HEK293T (cell line): ENCODE results near the gene PADI4.

ENCODE experiments used
- CTCF ChIA-PET: fragments of 350-600 bp; formaldehyde crosslinking; extraction: SDS; loops from one replicate; lab custom pipeline; 2021; ENCODE audit warnings: antibody characterized with exemption, inconsistent platforms; lab: Yijun Ruan, JAX
- POLR2A ChIA-PET: fragments of 350-600 bp; formaldehyde crosslinking; extraction: SDS; loops from one replicate; lab custom pipeline; 2020; ENCODE audit warnings: antibody characterized with exemption, inconsistent platforms; lab: Yijun Ruan, JAX
- DNase-seq: peaks from one replicate; pipeline ENCODE4 v3.0.0; 2012; ENCODE audit warnings: mixed read lengths; ENCODE audit errors: extremely low spot score
- ARNT ChIP-seq: fragments of 450-650 bp; IDR thresholded peaks from 2 replicates; pipeline ENCODE4 v1.6.1; 2017; ENCODE audit warnings: mild to moderate bottlenecking
- BHLHE40 ChIP-seq: fragments of 450-650 bp; IDR thresholded peaks from 2 replicates; pipeline ENCODE4 v1.6.1; 2016; ENCODE audit warnings: mild to moderate bottlenecking, moderate library complexity, borderline replicate concordance
- CTBP1 ChIP-seq: fragments of 450-650 bp; IDR thresholded peaks from 2 replicates; pipeline ENCODE4 v1.6.1; 2016; ENCODE audit warnings: borderline replicate concordance
- ELF4 ChIP-seq: fragments of 450-650 bp; IDR thresholded peaks from 2 replicates; pipeline ENCODE4 v1.6.1; 2017; ENCODE audit warnings: antibody characterized with exemption
- FOXA1 ChIP-seq: fragments of 450-650 bp; IDR thresholded peaks from 2 replicates; pipeline ENCODE4 v1.6.1; 2016; ENCODE audit warnings: mild to moderate bottlenecking
- FOXK2 ChIP-seq: fragments of 450-650 bp; IDR thresholded peaks from 2 replicates; pipeline ENCODE4 v1.6.1; 2016; ENCODE audit warnings: mild to moderate bottlenecking
- FOXM1 ChIP-seq: fragments of 450-650 bp; IDR thresholded peaks from 2 replicates; pipeline ENCODE4 v1.6.1; 2017; ENCODE audit warnings: mild to moderate bottlenecking, borderline replicate concordance
- HDGF ChIP-seq: fragments of 450-650 bp; IDR thresholded peaks from 2 replicates; pipeline ENCODE4 v1.6.1; 2017; ENCODE audit warnings: antibody characterized with exemption, borderline replicate concordance
- L3MBTL2 ChIP-seq: fragments of 450-650 bp; conservative IDR thresholded peaks from 2 replicates; pipeline ENCODE4 v1.6.1; 2016; ENCODE audit warnings: mild to moderate bottlenecking
- LEF1 ChIP-seq: fragments of 450-650 bp; IDR thresholded peaks from 2 replicates; pipeline ENCODE4 v1.6.1; 2017; ENCODE audit warnings: mild to moderate bottlenecking, borderline replicate concordance
- NFRKB ChIP-seq: fragments of 450-650 bp; IDR thresholded peaks from 2 replicates; pipeline ENCODE4 v1.6.1; 2016; ENCODE audit warnings: mild to moderate bottlenecking, moderate library complexity
- PKNOX1 ChIP-seq: fragments of 450-650 bp; IDR thresholded peaks from 2 replicates; pipeline ENCODE4 v1.6.1; 2016
- SP1 ChIP-seq: fragments of 450-650 bp; IDR thresholded peaks from 2 replicates; pipeline ENCODE4 v1.6.1; 2017
- SUZ12 ChIP-seq: fragments of 450-650 bp; IDR thresholded peaks from 2 replicates; pipeline ENCODE4 v1.6.1; 2016; ENCODE audit warnings: mild to moderate bottlenecking
- TARDBP ChIP-seq: fragments of 450-650 bp; IDR thresholded peaks from 2 replicates; pipeline ENCODE4 v1.6.1; 2016
- ZNF384 ChIP-seq: fragments of 450-650 bp; IDR thresholded peaks from 2 replicates; pipeline ENCODE4 v1.6.1; 2016

Gene PADI4

GRCh38 chr1:17352419-17352909, 44.5 kb downstream of the PADI4 start:
- POLR2A ChIA-PET, result no interaction called here
- no peak for DNase-seq
- CTCF ChIA-PET, result no interaction called here
- TF ChIP-seq ZNF384 (no peak), FOXM1 (no peak), SP1 (no peak), HDGF (no peak), FOXK2 (no peak), CTBP1 (no peak), ARNT (no peak), TARDBP (no peak), PKNOX1 (no peak), NFRKB (no peak), SUZ12 (no peak), L3MBTL2 (no peak)

GRCh38 chr1:17355898-17356297, 47.9 kb downstream of the PADI4 start:
- CTCF ChIA-PET, result no interaction called here
- DNase-seq, result no peak
- TF ChIP-seq FOXM1 (no peak), FOXK2 (no peak), PKNOX1 (no peak), LEF1 (no peak), FOXA1 (no peak), SP1 (no peak), ELF4 (no peak), SUZ12 (no peak), BHLHE40 (no peak), ARNT (no peak), NFRKB (no peak), HDGF (no peak), ZNF384 (no peak), L3MBTL2 (no peak), TARDBP (no peak), CTBP1 (no peak)
- POLR2A ChIA-PET, result no interaction called here

DNA sequence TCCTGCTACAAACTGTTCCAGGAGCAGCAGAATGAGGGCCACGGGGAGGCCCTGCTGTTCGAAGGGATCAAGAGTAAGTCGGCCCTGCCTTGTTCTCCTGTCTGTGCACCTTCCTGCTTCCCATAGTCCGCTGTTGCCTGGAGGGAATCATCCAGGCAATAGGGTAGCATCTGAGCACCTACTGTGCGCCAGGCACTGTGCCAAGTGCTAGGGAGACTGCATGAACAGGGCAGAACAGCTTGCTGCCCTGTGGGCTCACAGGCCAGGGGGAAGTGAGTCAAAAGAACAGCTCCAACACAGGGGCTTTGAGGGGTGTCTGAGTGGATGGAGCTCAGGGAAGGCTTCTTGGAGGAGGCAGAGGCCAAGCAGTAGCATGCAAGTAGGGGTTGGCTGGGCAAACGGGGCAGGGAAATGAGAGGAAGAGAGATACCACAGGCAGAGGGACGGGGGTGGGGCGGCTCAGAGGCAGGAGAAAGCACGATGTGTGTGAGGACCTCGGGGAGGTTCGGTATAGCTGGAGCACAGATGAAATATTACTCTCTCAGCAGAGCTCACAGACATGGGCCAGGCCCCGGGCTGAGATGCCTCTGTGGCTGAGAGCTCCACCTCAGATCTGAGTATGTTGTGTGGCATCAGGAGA, 48.5 kb downstream of the PADI4 start:
- ChIA-PET POLR2A (no interaction called here), CTCF (no interaction called here)
- DNase-seq, result no peak
- TF ChIP-seq TARDBP, result no peak
- TF ChIP-seq NFRKB, result no peak
- no peak for TF ChIP-seq SP1
- no peak for TF ChIP-seq FOXK2
- no peak for TF ChIP-seq ELF4
- no peak for TF ChIP-seq LEF1
- no peak for TF ChIP-seq L3MBTL2
- TF ChIP-seq ZNF384, result no peak
- no peak for TF ChIP-seq ARNT

GRCh38 chr1:17358557-17358956, 50.6 kb downstream of the PADI4 start:
- DNase-seq, result no peak
- POLR2A ChIA-PET, result no interaction called here
- CTCF ChIA-PET, result no interaction called here
- TF ChIP-seq ARNT (no peak), FOXA1 (no peak), ELF4 (no peak), ZNF384 (no peak), TARDBP (no peak), HDGF (no peak), NFRKB (no peak), FOXK2 (no peak), PKNOX1 (no peak), FOXM1 (no peak), SUZ12 (no peak), BHLHE40 (no peak), LEF1 (no peak), CTBP1 (no peak), L3MBTL2 (no peak), SP1 (no peak)

GRCh38 chr1:17359031-17359430, 51.0 kb downstream of the PADI4 start:
- POLR2A ChIA-PET, result no interaction called here
- TF ChIP-seq PKNOX1 (no peak), FOXM1 (no peak), SP1 (no peak), HDGF (no peak), ZNF384 (no peak), TARDBP (no peak), FOXA1 (no peak), CTBP1 (no peak), ARNT (no peak), ELF4 (no peak), BHLHE40 (no peak), NFRKB (no peak), LEF1 (no peak), L3MBTL2 (no peak), FOXK2 (no peak)
- DNase-seq, result no peak
- CTCF ChIA-PET, result no interaction called here
